ENCODE data around the gene ABR. TPM values are rescaled to one million over a fixed set of nuclear protein-coding genes. Genes with fewer than 3 reads are reported as not detected.

The ABR gene
- total RNA-seq, 1 experiment from 2014 or later = 78.3 TPM

DNA sequence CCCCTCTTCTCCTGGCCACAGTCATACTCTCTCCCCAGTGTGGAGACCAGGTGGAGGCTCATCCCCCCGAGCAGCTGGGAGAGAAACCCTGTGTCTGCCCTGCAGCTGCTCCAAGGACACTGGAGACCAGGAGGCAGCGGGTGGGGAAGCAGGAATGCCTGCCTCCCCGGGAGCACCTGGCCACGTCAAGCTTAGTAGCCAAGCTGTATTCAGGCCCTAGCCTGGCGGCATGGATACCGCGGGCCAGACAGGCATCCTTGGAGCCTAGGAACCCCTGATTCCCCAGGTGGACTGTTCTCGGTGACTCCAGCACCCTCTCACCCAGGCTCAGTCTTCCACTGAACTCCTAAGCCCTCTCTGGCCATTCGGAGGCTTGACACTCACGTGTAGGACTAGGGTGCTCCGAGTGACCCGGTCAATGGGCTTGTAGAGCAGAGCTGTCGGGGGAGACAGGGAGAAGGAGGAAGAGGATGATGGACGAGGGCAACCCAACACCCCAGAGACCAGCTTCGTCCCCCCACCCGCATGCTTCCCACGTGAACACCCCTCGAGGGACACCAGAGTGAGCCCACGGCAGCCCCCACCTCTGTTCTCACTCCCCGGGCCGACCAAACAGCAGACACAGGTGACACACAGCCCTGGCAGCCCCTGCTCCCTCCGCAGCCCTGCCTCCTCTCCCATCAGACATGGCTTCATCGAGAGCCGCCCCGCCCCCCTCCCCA is 106.4 kb downstream of the ABR start:
- no peaks in the 10 kb centered on the region for H3K4me1 Mint-ChIP-seq (ENCODE audit: low read depth, unreplicated experiment)

DNA sequence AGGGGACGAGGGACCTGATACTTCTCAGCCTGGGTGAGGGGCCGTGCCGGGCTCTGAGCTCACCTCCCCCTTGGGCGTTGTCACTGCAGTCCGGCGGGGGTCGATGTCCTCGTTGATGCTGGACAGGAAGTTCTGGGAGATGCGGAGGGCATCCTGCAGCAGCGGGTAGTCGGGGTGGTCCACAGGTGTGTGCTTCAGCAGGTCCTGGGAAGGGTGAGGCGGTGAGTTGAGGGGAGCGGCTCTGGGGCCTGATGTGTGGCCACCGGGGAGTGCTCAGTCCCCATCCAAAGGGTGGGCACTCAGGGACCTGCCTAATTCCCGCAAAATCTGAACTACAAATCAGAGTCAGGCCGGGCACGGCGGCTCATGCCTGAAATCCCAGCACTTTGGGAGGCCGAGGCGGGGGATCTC is 107.2 kb downstream of the ABR start:
- no peak for DNase-seq
- Histone ChIP-seq H3K9me3 (no peaks in the 10 kb centered on the region; the same call in 1 of the 2 replicates), H3K4me1 (no peaks in the 10 kb centered on the region; the same call in 1 of the 2 replicates), H3K36me3 (ENCODE audit: control insufficient read depth, insufficient read depth, low read length) (peaks cover 5% of the 10 kb centered on the region), H3K4me3 (ENCODE audit: low read depth, low read length) (no peak overlapping the region), H3K27me3 (replicated peaks; ENCODE audit: control insufficient read depth, insufficient read depth, low read length) (no peaks in the 10 kb centered on the region)
- Mint-ChIP-seq H3K36me3 (ENCODE audit: insufficient read depth, unreplicated experiment) (peaks cover 20% of the 10 kb centered on the region), H3K9me3 (ENCODE audit: unreplicated experiment) (no peaks in the 10 kb centered on the region), H3K4me1 (ENCODE audit: low read depth, unreplicated experiment) (no peaks in the 10 kb centered on the region), H3K27ac (ENCODE audit: unreplicated experiment) (no peak overlapping the region), H3K27me3 (ENCODE audit: insufficient read depth, unreplicated experiment) (no peaks in the 10 kb centered on the region), H3K4me3 (ENCODE audit: unreplicated experiment) (no peak overlapping the region)
- POLR2A ChIA-PET = no interaction called here
- no TSS peak for BruUV-seq (replicated peaks)
- TF ChIP-seq, protein P1, sequence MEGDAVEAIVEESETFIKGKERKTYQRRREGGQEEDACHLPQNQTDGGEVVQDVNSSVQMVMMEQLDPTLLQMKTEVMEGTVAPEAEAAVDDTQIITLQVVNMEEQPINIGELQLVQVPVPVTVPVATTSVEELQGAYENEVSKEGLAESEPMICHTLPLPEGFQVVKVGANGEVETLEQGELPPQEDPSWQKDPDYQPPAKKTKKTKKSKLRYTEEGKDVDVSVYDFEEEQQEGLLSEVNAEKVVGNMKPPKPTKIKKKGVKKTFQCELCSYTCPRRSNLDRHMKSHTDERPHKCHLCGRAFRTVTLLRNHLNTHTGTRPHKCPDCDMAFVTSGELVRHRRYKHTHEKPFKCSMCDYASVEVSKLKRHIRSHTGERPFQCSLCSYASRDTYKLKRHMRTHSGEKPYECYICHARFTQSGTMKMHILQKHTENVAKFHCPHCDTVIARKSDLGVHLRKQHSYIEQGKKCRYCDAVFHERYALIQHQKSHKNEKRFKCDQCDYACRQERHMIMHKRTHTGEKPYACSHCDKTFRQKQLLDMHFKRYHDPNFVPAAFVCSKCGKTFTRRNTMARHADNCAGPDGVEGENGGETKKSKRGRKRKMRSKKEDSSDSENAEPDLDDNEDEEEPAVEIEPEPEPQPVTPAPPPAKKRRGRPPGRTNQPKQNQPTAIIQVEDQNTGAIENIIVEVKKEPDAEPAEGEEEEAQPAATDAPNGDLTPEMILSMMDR (IDR thresholded peaks at IDR 0.05; ENCODE audit: insufficient read depth in 1 of 2, low read depth in 1 of 2, low read length in 1 of 2, severe bottlenecking in 1 of 2, unreplicated experiment in 1 of 2) = no peak
- CTCF ChIA-PET = no interaction called here
- intact Hi-C loops (cut with micrococcal nuclease; ENCODE audit: unreplicated experiment) = no loop called here

More for the DNA sequence above, 106.4 kb downstream of the ABR start:
- intact Hi-C loops (cut with micrococcal nuclease; ENCODE audit: unreplicated experiment) = no loop called here
- Histone ChIP-seq H3K27me3 (replicated peaks; ENCODE audit: control insufficient read depth, insufficient read depth, low read length) (no peaks in the 10 kb centered on the region), H3K4me1 (no peaks in the 10 kb centered on the region; the same call in 1 of the 2 replicates), H3K36me3 (ENCODE audit: control insufficient read depth, insufficient read depth, low read length) (peaks cover 4% of the 10 kb centered on the region), H3K4me3 (ENCODE audit: low read depth, low read length) (no peak overlapping the region), H3K9me3 (no peaks in the 10 kb centered on the region)
- TF ChIP-seq, protein P1 (IDR thresholded peaks at IDR 0.05; ENCODE audit: insufficient read depth in 1 of 2, low read depth in 1 of 2, low read length in 1 of 2, severe bottlenecking in 1 of 2, unreplicated experiment in 1 of 2) = no peak
- DNase-seq = no peak
- ChIA-PET CTCF (interaction anchor here (1.2 kb wide), 1 partner anchor 15 kb away, joined by 5 read pairs; no protein-coding TSS in a partner anchor), POLR2A (no interaction called here)
- Mint-ChIP-seq H3K27ac (ENCODE audit: unreplicated experiment) (no peak overlapping the region), H3K4me3 (ENCODE audit: unreplicated experiment) (no peak overlapping the region), H3K9me3 (ENCODE audit: unreplicated experiment) (no peaks in the 10 kb centered on the region), H3K27me3 (ENCODE audit: insufficient read depth, unreplicated experiment) (no peaks in the 10 kb centered on the region), H3K36me3 (ENCODE audit: insufficient read depth, unreplicated experiment) (peaks cover 13% of the 10 kb centered on the region)
- BruUV-seq (replicated peaks) = no TSS peak

DNA sequence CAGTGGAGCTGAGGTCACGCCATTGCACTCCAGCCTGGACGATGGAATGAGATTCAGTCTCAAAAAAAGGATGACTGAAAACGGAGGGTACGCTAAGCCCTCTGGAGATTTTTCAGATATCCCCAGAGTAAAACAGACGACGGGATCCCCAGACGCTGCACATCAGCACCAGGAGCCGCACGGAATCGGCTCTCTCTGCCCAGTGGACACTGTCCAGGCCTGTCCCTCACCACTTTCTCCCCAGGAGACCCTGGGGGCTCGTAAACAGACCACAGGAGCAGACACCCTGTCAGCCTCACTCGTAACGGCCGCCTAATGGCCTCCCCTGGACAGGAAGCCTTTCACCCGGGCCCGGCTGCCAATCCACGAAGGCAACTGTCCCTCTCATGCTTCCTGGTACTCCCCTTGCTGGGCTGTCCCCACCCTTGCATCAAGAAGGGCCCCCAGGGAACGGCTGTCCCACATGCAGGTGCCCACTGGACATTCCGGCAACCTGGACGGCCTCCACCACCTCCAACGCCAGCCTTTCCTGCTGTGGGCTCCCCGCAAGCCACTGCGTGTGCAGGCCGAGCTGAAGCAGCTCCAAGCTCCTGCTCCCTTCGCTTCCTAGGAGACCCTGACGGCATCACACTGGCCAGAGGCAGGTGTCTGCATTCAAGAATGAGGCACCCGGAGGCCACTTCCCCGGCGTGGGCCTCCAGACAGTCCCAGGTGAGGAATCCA is 108.5 kb downstream of the ABR start:
- no peak overlapping the region for H3K4me3 ChIP-seq (ENCODE audit: low read depth, low read length)
- intact Hi-C loops (cut with micrococcal nuclease; ENCODE audit: unreplicated experiment) = no loop called here
- TF ChIP-seq, protein P1 (IDR thresholded peaks at IDR 0.05; ENCODE audit: insufficient read depth in 1 of 2, low read depth in 1 of 2, low read length in 1 of 2, severe bottlenecking in 1 of 2, unreplicated experiment in 1 of 2) = no peak
- H3K4me1 Mint-ChIP-seq (ENCODE audit: low read depth, unreplicated experiment) = no peaks in the 10 kb centered on the region
- peaks cover 30% of the 10 kb centered on the region for H3K36me3 Mint-ChIP-seq (ENCODE audit: insufficient read depth, unreplicated experiment)
- CTCF ChIA-PET = no interaction called here
- H3K4me3 Mint-ChIP-seq (ENCODE audit: unreplicated experiment) = no peak overlapping the region
- no peaks in the 10 kb centered on the region for H3K27me3 ChIP-seq (replicated peaks; ENCODE audit: control insufficient read depth, insufficient read depth, low read length)
- no peaks in the 10 kb centered on the region; the same call in 1 of the 2 replicates for H3K4me1 ChIP-seq
- no peak overlapping the region for H3K27ac Mint-ChIP-seq (ENCODE audit: unreplicated experiment)
- H3K36me3 ChIP-seq (ENCODE audit: control insufficient read depth, insufficient read depth, low read length) = peaks cover 9% of the 10 kb centered on the region
- no TSS peak for BruUV-seq (replicated peaks)
- H3K27me3 Mint-ChIP-seq (ENCODE audit: insufficient read depth, unreplicated experiment) = no peaks in the 10 kb centered on the region
- H3K9me3 ChIP-seq = no peaks in the 10 kb centered on the region; the same call in 1 of the 2 replicates
- DNase-seq = no peak
- peaks cover 9% of the 10 kb centered on the region for H3K9me3 Mint-ChIP-seq (ENCODE audit: unreplicated experiment)
- POLR2A ChIA-PET = no interaction called here

Data from Caco-2 (cell line).